ENCODE data around the gene DNAJC13.

DNAJC13 gene

DNA sequence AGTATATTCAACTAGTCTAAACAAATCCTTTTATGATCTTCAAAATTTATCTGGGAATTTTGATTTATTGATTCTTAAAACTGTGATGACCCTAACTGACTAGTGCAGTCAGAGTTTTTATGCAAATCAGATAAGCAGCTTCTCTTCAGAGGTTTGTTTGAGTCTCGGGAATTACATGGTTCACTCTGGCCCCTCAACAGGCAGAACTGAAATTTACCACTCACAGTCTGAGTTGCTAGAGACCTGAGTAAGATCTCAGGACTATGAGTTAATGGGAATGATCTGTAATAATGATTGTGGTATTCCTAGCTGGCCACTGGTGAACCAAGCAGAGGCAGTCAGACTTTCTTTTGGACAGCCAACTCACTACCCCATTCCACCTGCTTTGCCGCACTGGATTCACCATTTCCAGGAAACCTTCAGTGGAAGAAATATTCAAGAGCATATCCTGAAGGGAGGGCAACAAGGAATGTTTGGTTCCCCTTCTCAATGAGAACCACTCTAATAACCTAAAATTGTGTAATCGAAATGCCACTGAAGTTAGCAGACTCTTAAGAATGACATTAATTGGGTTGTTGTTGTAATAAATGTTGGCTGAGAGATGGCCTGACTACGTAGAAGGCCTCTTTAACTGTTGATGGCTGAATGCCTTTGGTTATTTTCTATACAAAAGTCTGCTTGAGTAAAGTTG is 11.5 kb upstream of the DNAJC13 start:
- no peak for DNase-seq

DNA sequence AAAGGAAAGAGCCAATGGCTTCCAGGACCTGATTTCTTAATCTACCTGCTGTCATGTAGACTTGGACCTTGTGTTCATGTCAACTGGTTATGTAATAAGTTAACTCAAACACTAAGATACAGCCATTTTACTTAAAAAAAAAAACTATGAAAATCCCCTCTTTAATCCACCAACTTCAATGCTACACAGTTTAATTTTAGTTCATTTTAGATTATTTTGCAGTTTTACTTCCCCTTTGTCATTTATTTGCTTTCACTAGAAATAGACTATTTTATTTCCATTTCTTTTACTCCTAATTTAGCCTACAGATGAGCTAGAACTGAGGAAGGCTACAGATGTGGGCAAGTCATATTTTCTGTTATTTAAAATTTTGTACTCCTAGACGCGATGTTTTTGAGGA is 10.7 kb upstream of the DNAJC13 start:
- no peak for DNase-seq

DNA sequence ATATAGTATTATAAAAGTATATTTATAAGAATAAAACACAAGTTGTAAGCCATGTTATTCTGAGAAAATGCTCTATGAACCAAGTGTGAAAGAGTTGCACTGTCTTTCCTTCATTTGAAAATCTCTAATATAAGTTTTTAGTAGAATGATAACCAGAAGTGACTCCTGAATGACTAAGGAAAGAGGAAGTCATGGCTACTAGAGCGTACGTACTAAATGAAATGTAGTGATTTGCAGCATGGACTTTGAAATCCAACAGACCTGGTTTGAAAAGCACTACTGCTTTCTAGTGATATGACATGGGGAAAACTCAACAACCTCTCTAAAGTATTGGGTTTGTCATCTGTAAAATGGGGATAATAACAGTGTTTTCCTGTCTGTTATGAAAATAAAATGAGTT is 10.3 kb upstream of the DNAJC13 start:
- DNase-seq = no peak

DNA sequence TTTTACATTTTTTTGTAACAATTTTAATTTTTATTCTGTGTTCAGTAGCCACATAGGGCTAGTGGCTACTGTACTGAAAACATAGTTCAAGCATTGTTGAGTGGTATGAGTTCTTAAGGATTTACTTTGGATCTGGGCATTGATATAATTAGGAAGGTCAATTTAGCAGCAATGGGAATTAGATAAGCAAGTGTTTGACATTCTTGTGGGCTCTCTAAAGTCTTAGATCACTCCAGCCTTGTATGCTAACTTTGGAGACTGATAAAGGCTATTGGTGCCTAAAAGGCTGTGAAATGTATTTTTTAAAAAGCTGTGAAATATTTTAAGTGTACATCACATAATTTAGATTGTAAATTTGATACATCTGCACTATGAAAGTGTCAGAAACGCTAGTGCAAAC is 2.5 kb upstream of the DNAJC13 start:
- no peak for DNase-seq

DNA sequence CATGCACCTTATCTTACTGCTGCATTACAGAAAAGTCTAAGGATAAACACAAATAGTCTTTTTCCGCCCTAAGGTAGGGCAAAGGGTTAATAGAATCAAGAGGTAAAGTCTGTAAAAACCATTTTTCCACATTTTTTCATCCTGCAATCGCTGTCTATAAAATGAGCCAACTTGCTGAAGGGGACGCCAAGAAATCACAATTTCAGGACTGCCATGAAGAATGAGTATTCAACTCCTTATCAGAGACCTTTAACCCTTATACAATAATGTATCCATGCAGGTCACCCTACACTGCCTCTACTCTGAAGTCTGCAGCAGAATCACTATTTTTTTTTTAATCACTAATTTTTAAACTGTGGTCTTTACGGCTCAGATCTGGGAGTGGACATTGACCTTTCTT is 1.1 kb upstream of the DNAJC13 start:
- no peak for DNase-seq

DNA sequence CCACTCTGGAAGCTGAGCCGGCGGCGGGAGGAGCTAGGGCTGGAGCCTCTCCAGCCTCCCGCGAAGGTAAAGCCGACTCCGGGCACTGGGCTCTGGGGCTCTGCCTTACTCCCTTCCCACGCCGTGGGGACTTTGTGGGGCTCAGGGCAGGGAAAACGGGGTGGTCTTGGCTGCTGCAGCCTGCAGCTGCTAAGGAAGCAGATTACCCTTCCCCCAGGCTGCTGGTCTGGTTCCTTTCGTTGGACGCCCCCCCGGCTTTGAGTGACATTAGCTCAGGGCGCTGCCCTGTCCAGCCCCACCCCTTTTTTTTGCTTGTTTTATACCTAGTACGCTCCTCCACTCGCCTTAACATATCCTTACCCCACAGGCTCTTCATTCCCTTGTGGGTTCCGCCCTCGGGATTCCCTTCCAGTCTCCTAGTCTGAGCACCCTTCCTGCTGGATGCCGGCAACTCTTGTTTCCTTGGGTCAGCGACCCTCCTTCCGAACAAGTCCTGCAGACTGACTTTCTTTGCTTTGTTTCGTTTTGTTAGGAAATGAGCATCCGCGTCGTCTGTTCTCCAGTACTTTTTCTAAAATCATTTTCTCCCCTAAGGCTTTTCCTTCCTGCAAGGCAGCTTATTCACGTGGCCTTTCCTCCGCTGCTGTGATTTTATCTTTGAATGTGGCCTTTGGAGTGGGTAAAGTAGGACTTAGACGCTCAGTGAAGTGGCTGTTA is 551 bp downstream of the DNAJC13 start:
- no peak for DNase-seq

DNA sequence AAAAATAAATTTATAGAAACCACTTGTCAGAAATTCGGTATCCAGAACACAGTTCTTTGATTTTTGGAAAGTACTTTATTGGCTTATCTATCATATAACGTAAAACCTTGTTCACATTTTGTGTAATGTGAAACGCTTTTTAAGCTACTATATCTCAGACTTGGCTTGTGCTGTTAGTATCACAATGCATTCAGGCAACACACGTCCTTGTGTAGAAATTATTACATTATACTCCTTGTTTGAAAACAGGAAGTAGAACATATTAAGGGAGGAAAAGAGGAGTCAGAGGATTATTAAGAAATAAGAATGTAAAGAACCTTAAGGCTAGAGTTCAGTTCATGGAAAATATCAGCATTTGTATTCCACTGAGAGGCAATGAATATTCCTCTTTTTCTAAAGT is 1.6 kb downstream of the DNAJC13 start:
- DNase-seq = no peak

DNA sequence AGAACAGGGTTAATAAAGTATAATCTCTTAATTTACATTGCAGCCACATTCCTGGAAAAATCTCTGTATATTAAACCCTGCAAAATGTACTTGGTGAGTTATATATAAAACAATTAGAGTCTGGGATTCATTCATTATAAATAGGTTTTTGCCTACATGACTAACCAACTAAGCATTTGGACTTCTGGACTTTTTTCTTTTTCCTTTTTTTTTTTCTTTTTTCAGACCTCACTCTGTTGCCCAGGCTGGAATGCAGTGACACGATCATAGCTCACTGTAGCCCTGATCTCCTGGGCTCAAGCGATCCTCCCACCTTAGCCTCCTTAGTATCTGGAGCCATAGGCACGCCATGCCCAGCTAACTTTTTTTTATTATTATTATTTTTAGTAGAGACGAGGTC is 4.5 kb downstream of the DNAJC13 start:
- DNase-seq = no peak

DNA sequence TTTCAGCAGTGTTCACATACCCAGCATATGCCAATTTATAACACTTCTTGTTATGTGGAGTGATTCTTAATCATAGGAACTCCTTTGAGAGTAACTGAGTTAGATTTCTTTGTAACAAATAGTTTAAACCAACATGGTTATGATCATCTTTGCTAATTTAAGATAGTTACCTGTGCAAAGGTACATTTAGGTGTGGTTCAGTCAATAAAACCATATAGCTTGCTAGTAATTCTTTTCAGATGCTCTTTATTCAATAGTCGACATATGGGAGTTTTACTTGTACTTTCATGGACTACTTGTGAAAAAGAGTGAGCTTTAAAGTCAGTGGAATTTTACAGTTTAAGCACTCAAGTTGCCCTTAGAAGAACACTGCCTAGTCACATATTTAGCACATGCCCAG is 5.2 kb downstream of the DNAJC13 start:
- no peak for DNase-seq

DNA sequence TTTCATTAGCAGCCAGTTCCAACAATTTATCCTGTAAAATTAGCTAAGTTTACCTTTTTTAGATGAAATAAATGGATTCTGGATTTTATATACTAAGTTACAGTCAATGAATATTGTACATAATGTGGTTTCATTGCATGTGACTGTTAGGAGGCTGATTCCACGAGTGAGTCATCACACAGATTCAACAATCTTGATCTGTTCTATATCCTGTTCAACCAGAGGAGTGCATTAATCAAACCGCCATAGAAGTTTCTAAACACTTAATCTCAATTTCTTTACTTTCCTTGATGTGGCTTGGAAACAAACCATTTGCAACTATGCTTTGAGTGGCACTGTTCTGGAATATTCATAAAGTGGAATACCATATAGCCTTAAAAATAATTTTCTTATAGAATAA is 15.3 kb downstream of the DNAJC13 start:
- no peak for DNase-seq

DNA sequence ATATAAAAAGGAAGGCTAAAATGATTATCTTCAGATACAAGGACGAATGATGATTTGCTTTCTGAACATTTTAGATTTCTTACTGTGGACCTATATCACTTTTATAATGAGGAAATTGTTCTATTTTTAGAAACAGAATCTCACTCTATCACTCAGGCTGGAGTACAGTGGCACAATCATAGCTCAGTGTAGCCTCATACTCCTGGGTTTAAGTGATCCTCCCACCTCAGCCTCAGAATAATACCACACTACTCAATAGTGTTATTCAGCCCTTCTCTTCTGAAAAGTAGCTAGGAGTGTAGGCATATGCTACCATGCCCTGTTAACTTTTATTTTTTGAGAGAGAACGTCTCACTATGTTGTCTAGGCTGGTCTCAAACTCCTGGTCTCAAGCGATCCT is 15.8 kb downstream of the DNAJC13 start:
- DNase-seq = no peak

DNA sequence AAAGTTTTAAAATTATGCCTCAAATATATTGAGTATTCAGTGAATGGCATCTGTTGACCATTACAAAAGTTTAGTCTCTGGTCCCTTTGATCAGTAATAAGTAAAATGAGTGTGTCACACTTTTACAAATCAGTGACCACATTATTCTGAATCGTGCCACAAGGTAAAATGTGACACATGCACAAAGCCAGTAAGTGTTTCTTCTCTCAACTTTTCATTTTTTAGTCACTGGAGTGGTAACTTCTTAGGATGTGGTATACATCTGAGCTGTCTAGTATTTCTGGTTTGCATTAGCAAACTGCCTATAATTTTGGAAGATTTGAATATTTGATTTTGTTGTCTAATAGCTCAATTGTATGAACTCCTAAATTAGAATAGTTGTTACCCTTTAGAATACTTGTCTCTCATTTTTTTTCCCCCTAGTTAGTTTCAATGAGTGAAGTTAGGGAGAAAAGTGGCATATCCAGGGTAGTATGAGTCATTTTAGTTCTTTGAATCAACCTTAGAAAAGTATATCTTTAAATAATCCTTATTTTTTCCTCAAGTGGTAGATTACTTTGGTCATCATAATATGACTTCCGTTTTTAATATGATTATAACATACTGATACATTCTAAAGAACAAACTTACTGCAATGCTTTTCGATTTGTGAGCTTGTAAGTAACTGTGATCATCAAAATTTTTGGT is 18.1 kb downstream of the DNAJC13 start:
- no peak for DNase-seq

DNA sequence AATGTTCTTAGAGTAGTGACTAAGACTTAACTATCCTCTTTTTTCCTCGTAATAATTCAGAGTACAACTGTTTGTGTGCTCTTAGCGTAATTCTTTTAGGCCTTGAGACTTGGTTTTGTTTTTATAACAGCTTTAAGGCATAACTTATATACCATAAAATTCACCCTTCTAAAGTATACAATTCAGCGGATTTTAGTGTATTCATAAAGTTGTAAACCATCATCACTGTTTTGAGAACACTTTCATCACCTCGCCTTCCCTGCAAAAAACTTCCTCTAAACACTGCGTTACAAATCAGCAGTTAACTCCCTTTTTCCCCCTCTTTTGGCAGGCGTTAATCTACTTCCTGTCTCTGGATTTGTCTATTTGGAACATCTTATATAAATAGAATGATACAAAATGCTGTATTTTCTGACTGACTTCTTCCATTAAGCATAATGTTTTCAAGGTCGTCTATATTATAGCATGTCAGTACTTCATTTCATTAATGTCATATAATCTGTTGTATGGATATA is 18.7 kb downstream of the DNAJC13 start:
- no peak for DNase-seq

DNA sequence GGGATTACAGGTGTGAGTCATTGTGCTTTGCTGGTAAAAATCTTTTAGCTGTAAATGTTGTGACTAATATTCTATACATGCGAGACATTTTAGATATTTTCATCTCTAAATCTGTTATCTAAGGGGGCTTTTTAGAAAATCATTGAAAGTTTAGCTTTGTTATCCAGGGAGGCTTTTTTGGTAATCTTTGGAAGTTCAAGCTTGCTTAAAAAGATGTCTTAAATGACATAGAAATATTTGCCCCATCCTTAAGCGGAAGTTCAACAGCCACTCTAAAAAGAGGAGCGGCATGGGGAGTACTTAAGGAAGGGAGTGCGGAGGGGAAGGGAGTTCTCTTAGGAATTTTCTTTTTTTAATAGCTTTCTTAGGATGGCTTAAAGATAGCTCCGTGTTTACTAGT is 26.1 kb downstream of the DNAJC13 start:
- DNase-seq = no peak

DNA sequence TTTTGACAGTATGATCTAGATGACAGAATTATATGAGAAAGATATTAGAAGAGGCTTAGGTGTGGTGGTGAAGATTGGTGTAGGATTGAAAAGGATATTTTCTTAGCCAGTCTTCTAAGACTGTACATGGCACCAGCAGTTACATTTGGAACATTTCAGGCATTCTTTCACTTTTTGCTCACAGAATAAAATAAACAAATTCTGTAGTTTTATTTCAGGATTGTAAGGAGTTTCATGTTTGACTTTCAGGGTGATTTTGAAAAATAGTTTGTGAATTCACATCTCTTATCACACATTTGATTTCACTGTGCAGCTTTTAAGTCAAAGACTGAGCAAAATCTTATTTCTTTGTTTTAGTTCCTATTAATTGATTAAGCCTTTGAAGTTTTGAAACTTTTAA is 27.1 kb downstream of the DNAJC13 start:
- no peak for DNase-seq

DNA sequence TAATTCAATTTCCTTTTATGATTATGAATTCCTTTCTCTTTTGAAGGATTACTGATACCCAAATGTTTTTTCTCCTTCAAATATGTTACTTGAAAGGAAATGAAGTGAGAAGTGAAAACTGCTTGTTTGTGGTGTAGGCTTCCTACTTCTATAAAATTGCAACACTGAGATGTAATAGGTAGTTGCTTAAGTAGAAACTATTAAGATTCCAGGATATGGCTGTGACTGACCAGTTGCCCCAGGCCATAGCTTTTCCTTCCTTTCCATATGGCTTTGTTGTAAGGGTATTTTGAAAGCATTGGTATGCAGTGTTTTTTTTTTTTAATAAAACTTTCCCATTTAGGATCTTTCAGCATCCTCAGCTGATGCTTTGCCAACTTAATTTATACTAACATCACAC is 28.5 kb downstream of the DNAJC13 start:
- DNase-seq = no peak

DNA sequence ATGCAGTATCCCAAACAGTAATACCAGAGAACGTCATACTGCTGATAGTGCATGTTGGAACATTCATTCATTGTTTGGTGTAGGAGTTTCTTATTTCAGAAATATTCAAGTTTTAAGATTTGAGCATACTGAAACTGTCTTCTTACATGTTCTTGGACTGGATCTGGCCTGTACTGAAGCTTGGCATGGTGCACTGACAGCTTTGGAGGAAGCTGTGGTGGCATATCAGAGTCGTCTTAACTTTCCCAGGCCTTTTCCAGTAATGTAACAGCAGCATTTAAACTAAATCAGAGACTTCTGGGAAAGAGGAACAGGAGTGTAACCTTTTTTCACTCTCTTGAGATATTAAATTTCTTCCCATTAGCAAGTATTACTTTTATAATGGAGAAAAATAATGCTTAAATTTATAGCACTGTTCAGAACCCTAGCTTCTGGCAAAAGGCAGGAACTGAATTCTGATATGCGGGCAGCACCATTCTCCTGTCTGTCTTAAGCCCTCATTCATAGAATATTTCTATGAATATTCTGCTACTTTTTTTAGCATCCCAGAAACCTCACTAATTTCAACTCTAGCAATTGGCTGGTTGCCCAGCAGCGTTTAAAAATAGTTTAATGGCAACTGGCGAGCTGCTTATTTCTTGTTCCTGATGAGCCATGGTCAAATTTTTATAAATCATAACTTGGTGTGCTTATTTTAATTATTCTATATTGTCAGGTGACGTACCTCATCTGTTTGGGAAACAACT is 31.1 kb downstream of the DNAJC13 start:
- no peak for DNase-seq

DNA sequence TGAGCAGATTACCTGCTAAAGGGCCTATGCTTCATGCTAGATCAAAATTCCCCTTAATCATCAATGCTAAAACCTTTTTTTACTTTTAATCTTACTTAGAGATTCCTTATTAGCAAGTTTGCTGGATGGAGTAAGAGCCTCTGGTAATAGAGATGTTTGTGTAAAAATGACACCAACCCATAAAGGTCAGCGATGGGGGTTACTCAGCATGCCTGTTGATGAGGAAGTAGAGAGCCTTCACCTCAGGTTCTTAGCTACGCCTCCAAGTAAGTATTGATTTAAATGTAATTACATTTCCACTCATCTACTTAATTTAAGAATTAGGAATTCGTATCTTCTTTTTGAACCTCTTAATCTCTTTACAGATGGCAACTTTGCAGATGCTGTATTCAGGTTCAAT is 38.8 kb downstream of the DNAJC13 start:
- DNase-seq = no peak

DNA sequence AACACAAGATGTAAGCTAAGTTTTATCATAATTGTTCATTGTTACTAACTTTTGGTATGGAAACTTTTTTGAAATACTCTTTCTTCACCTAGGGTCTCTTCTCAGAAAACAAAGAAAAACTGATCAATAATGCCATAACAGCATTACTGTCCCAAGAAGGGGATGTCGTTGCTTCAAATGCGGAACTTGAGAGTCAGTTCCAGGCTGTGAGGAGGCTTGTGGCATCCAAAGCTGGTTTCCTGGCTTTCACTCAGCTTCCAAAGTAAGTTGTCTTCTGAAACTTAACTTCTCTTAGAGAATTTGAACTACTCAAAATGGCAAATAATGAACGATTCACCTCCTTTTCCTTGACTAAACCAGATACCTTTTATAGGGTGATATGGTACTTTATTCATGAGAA is 39.3 kb downstream of the DNAJC13 start:
- no peak for DNase-seq

DNA sequence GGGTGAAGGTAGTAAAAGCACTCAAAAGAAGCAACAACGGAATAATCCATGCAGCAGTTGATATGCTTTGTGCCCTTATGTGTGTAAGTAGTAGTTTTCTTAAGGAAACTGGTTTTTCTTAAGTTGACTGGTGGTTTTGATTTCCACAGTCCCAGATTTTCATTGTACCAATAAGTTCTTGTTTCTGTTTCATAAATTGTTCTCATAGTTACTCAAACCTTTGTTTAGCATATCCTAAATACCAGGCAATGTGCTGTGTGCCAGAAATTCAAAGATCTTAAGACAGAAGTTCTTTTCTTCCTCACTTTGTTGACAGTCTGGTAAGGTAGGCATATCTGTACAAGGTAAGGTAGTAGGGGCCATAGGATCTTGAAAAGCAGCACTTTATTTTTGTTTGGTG is 40.0 kb downstream of the DNAJC13 start:
- no peak for DNase-seq

DNA sequence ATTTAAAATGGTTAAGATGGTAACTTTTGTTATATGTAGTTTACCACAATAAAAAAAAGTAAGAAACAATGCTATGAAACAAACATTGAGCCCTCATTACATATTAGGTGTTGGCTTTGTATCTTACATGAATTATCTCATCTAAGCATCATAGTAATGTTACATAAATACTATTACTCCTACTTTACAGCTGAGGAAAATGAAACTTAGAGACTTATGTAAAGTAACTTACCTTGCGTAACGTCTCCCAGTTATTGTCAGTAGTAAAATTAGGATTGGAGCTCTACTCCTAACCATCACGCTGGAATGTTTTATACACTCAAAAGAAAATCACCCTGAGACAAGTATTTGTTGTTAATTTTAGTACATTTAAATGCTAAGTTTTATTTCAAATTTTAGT is 42.2 kb downstream of the DNAJC13 start:
- DNase-seq = no peak

DNA sequence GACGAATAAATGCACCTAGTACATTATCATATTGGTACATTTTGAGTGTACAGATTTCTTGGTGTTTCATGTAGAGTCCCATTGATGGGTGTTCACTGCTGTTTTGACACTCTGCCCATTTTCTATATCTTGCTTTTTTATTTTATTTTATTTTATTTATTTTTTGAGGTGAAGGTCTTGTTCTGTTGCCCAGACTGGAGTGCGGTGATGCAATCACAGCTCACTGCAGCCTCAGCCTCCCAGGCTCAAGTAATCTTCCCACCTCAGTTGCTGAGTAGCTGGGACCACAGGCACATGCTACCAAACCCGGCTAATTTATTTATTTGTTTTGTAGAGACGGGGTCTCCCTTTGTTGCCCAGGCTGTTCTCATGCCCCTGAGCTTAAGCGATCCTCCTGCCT is 44.2 kb downstream of the DNAJC13 start:
- no peak for DNase-seq

DNA sequence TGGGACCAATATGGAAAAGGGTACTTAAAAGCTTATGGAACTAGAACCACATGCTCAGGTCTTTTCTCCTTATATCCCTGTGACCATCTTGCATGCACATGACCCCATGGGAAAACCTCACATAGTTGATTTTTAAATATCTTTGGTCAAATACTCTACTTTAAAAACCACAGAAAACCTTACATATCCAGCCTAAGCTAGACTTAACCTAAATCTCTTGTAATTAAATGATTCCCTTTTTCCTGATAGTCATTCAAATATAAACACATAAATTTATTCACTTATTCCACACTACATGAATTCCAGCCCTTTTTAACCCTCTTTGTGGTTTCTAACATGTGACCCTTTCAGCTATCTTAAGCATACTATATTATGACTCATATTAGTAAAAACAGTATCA is 46.8 kb downstream of the DNAJC13 start:
- DNase-seq = no peak

All from T1000 (cell line).